ENCODE results near the gene RAET1G. TPM values are rescaled to one million over a fixed set of nuclear protein-coding genes. Genes with fewer than 3 reads are reported as not detected.
"Not testable (repeated sequence)": the region's sequence is repeated elsewhere in the genome, so short reads cannot be mapped to it uniquely, and the experiment has no call there.

RAET1G gene
- total and polyA plus RNA-seq, 2 donors (not counting 3 experiments of a cell fraction or from before 2014, with no cell fraction given): 1.6 to 2.1 TPM

GRCh38 chr6:149923327-149923986 lies 536 bp upstream of the RAET1G start:
- intact Hi-C loops (cut with micrococcal nuclease): loop anchor here (5.0 to 10.0 kb wide), 2 partner anchors 356 to 899 kb away; partner anchors contain the start of gene GINM1
- CTCF ChIA-PET: interaction anchor here (0.7 to 2.5 kb wide), 8 partner anchors 14 to 895 kb away, joined by 3 to 30 read pairs (median 4); no protein-coding TSS in a partner anchor

GRCh38 chr6:149922091-149922490 lies 830 bp downstream of the RAET1G start:
- H3K9me3 ChIP-seq (replicated peaks; ENCODE audit: control insufficient read depth, insufficient read depth, low read length); FAIRE-seq; H3K4me3 ChIP-seq (replicated peaks in 1 of 3; ENCODE audit: insufficient read depth in 1 of 3, low read depth in 1 of 3, low read length in 3 of 3); H2AFZ ChIP-seq (ENCODE audit: low read depth, low read length); dilution Hi-C loops (cut with MboI; ENCODE audit: extremely low pct_ligation_motif_present, low sequenced_read_pairs); H3K36me3 ChIP-seq (ENCODE audit: control insufficient read depth in 2 of 2, extremely low read depth in 1 of 2, insufficient read depth in 2 of 2, low read length in 2 of 2); H3K4me1 ChIP-seq (ENCODE audit: control insufficient read depth, extremely low read depth, insufficient read depth, low read length); H3K79me2 ChIP-seq (ENCODE audit: control insufficient read depth, insufficient read depth, low read length); H3K9ac ChIP-seq (replicated peaks; ENCODE audit: extremely low read depth, insufficient read depth, low read length); BruUV-seq (replicated peaks); H3K27ac ChIP-seq (ENCODE audit: insufficient read depth, low read depth, low read length); H3K9me1 ChIP-seq (replicated peaks; ENCODE audit: control insufficient read depth, extremely low read depth, insufficient read depth, low read length); H4K20me1 ChIP-seq (replicated peaks; ENCODE audit: control insufficient read depth, extremely low read depth, insufficient read depth, low read length); H3K4me2 ChIP-seq (ENCODE audit: insufficient read depth, low read length); DNase-seq (ENCODE audit: low read depth, low spot score): not testable (repeated sequence)
- ChIA-PET CTCF (interaction anchor here (0.6 to 1.5 kb wide), 7 partner anchors 17 to 95 kb away, joined by 3 to 5 read pairs (median 4); no protein-coding TSS in a partner anchor), POLR2A (interaction anchor here (0.7 kb wide), 1 partner anchor 75 kb away, joined by 3 read pairs; no protein-coding TSS in a partner anchor)
- intact Hi-C loops (cut with micrococcal nuclease): loop anchor here (5.0 to 10.0 kb wide), 2 partner anchors 355 to 897 kb away; partner anchors contain the start of gene GINM1
- H3K27me3 ChIP-seq (ENCODE audit: control insufficient read depth in 2 of 2, insufficient read depth in 2 of 2, low read length in 2 of 2): peaks cover 9 to 11% of the 10 kb centered on the region in 2 experiments

More at GRCh38 chr6:149923327-149923986, 536 bp upstream of the RAET1G start:
- Histone ChIP-seq H3K4me1 (ENCODE audit: control insufficient read depth, extremely low read depth, insufficient read depth, low read length) (peaks cover 4% of the 10 kb centered on the region), H3K79me2 (ENCODE audit: control insufficient read depth, insufficient read depth, low read length) (no peaks in the 10 kb centered on the region), H3K9ac (replicated peaks; ENCODE audit: extremely low read depth, insufficient read depth, low read length) (no peak overlapping the region), H3K9me1 (replicated peaks; ENCODE audit: control insufficient read depth, extremely low read depth, insufficient read depth, low read length) (no peaks in the 10 kb centered on the region), H3K4me3 (replicated peaks in 1 of 3; ENCODE audit: insufficient read depth in 1 of 3, low read depth in 1 of 3, low read length in 3 of 3) (peak overlapping the region in 2 of 3 experiments; percentile 17 to 57), H3K27me3 (ENCODE audit: control insufficient read depth in 2 of 2, insufficient read depth in 2 of 2, low read length in 2 of 2) (peaks cover 8 to 11% of the 10 kb centered on the region in 2 experiments), H3K4me2 (ENCODE audit: insufficient read depth, low read length) (peak overlapping the region; percentile 42), H3K27ac (ENCODE audit: insufficient read depth, low read depth, low read length) (no peak overlapping the region), H3K36me3 (ENCODE audit: control insufficient read depth in 2 of 2, extremely low read depth in 1 of 2, insufficient read depth in 2 of 2, low read length in 2 of 2) (no peaks in the 10 kb centered on the region), H4K20me1 (replicated peaks; ENCODE audit: control insufficient read depth, extremely low read depth, insufficient read depth, low read length) (no peaks in the 10 kb centered on the region), H3K9me3 (replicated peaks; ENCODE audit: control insufficient read depth, insufficient read depth, low read length) (no peaks in the 10 kb centered on the region), H2AFZ (ENCODE audit: low read depth, low read length) (peak overlapping the region; percentile 65)
- POLR2A ChIA-PET: no interaction called here
- dilution Hi-C loops (cut with MboI; ENCODE audit: extremely low pct_ligation_motif_present, low sequenced_read_pairs): no loop called here
- no peak for DNase-seq (ENCODE audit: low read depth, low spot score)
- no TSS peak for BruUV-seq (replicated peaks)
- TF ChIP-seq EZH2 (IDR thresholded peaks at IDR 0.05; ENCODE audit: borderline replicate concordance, low read depth, low read length, severe bottlenecking): no peak
- no peak for TF ChIP-seq FOS (IDR thresholded peaks at IDR 0.05; ENCODE audit: borderline replicate concordance, insufficient read depth, low read length)
- TF ChIP-seq JUN (IDR thresholded peaks at IDR 0.05; ENCODE audit: borderline replicate concordance, insufficient read depth, insufficient read length, low read depth): no peak
- TF ChIP-seq CTCF (IDR thresholded peaks at IDR 0.05; ENCODE audit: extremely low read depth in 1 of 2, insufficient read depth in 1 of 2, low read depth in 1 of 2, low read length in 2 of 2): no peak
- no peak for TF ChIP-seq POLR2AphosphoS5 (IDR thresholded peaks at IDR 0.05; ENCODE audit: insufficient read depth, low read depth, low read length)
- no peak for TF ChIP-seq MYC (IDR thresholded peaks at IDR 0.05; ENCODE audit: low read depth, low read length)
- FAIRE-seq: no peak

Measured in endothelial cell of umbilical vein (primary cell).